Measurements from ENCODE around the gene ZBTB3.
"Not testable (repeated sequence)": the region's sequence is repeated elsewhere in the genome, so short reads cannot be mapped to it uniquely, and the experiment has no call there.

Gene ZBTB3

GRCh38 chr11:62737196-62737595, 16.8 kb downstream of the ZBTB3 start:
- ATAC-seq (replicated peaks) (no peak), DNase-seq (no peak)
- no peak overlapping the region for H3K27ac Mint-ChIP-seq
- H3K4me3 Mint-ChIP-seq = no peak overlapping the region
- H3K9me3 Mint-ChIP-seq = no peaks in the 10 kb centered on the region
- H3K4me1 Mint-ChIP-seq = peaks cover 3 to 5% of the 10 kb centered on the region in 2 donors
- H3K27me3 Mint-ChIP-seq = no peaks in the 10 kb centered on the region
- peaks cover 19 to 27% of the 10 kb centered on the region in 2 donors for H3K36me3 Mint-ChIP-seq

DNA sequence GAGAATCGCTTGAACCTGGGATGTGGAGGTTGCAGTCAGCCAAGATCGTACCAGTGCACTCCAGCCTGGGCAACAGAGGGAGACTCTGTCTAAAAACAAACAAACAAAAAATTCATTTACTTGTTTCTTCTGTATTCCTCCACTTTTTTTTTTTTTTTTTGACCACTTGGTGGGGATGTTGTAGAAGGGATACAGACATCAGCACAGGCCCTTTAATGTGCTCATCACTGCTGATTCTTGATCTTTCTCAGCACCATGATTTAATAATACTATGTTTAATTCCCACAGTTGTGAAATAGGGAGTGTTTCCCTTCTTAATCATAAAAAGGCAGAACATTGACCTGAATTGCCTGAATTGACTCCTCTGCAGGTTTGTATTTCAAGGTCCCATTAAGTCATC, 21.1 kb downstream of the ZBTB3 start:
- no peaks in the 10 kb centered on the region for H3K9me3 Mint-ChIP-seq
- peaks cover 15 to 29% of the 10 kb centered on the region in 2 donors for H3K36me3 Mint-ChIP-seq
- H3K27ac Mint-ChIP-seq = no peak overlapping the region

GRCh38 chr11:62730076-62730475, 23.9 kb downstream of the ZBTB3 start:
- Mint-ChIP-seq H3K4me3 (peak overlapping the region; percentile 96 to 97), H3K36me3 (peaks cover 23 to 35% of the 10 kb centered on the region in 2 donors), H3K4me1 (peaks cover 14 to 25% of the 10 kb centered on the region in 2 donors)
- not testable (repeated sequence) for H3K27ac Mint-ChIP-seq; H3K27me3 Mint-ChIP-seq; DNase-seq; H3K9me3 Mint-ChIP-seq; ATAC-seq (replicated peaks)

More for the DNA sequence above, 21.1 kb downstream of the ZBTB3 start:
- ATAC-seq (replicated peaks) = no peak
- no peaks in the 10 kb centered on the region for H3K27me3 Mint-ChIP-seq
- H3K4me3 Mint-ChIP-seq = no peak overlapping the region
- DNase-seq = no peak
- peaks cover 10 to 21% of the 10 kb centered on the region in 2 donors for H3K4me1 Mint-ChIP-seq

GRCh38 chr11:62728171-62728988, 25.6 kb downstream of the ZBTB3 start, which contains the start of gene TTC9C:
Gene TTC9C (plus strand): TSS chr11:62728486. CDS start chr11:62728849, 363 bp downstream.
- H3K27ac Mint-ChIP-seq = peak within 1 kb of the TSS; percentile 99
- no peaks in the 10 kb centered on the region for H3K27me3 Mint-ChIP-seq
- H3K9me3 Mint-ChIP-seq = no peaks in the 10 kb centered on the region
- DNase-seq = peak; percentile 78
- peak within 1 kb of the TSS; percentile 96 to 97 for H3K4me3 Mint-ChIP-seq
- peaks cover 31 to 45% of the 10 kb centered on the region in 2 donors for H3K36me3 Mint-ChIP-seq
- ATAC-seq (replicated peaks) = peak; percentile 36 to 37
- H3K4me1 Mint-ChIP-seq = peaks cover 22 to 42% of the 10 kb centered on the region in 2 donors

- Mint-ChIP-seq H3K36me3 (peaks cover 29 to 45% of the 10 kb centered on the region in 2 donors), H3K4me1 (peaks cover 19 to 44% of the 10 kb centered on the region in 2 donors), H3K9me3 (no peaks in the 10 kb centered on the region), H3K4me3 (peak overlapping the region; percentile 96 to 97), H3K27me3 (no peaks in the 10 kb centered on the region), H3K27ac (peak overlapping the region; percentile 99)
- ATAC-seq (replicated peaks) (peak; percentile 65 to 66), DNase-seq (peak; percentile 86)
Measured at GRCh38 chr11:62727872-62728170, 26.1 kb downstream of the ZBTB3 start.

- Mint-ChIP-seq H3K27me3 (no peaks in the 10 kb centered on the region), H3K9me3 (no peaks in the 10 kb centered on the region), H3K36me3 (peaks cover 34 to 50% of the 10 kb centered on the region in 2 donors), H3K27ac (peak within 1 kb of the TSS; percentile 99), H3K4me1 (peaks cover 19 to 44% of the 10 kb centered on the region in 2 donors), H3K4me3 (peak within 1 kb of the TSS; percentile 96 to 97)
- ATAC-seq (replicated peaks) (peak; percentile 84), DNase-seq (peak; percentile 99)
Measured at GRCh38 chr11:62727165-62727871, 26.6 kb downstream of the ZBTB3 start, which contains the start of gene HNRNPUL2. Gene HNRNPUL2 (minus strand): TSS chr11:62727457. CDS start chr11:62727156, 301 bp downstream.

GRCh38 chr11:62726915-62727164, 27.1 kb downstream of the ZBTB3 start:
- H3K4me1 Mint-ChIP-seq = peaks cover 19 to 44% of the 10 kb centered on the region in 2 donors
- H3K9me3 Mint-ChIP-seq = no peaks in the 10 kb centered on the region
- peak overlapping the region; percentile 96 to 97 for H3K4me3 Mint-ChIP-seq
- no peaks in the 10 kb centered on the region for H3K27me3 Mint-ChIP-seq
- peaks cover 38 to 55% of the 10 kb centered on the region in 2 donors for H3K36me3 Mint-ChIP-seq
- DNase-seq = no peak
- H3K27ac Mint-ChIP-seq = peak overlapping the region; percentile 99
- ATAC-seq (replicated peaks) = peak in 1 of 2 donors; percentile 5

GRCh38 chr11:62726156-62726914, 27.6 kb downstream of the ZBTB3 start:
- Mint-ChIP-seq H3K27me3 (no peaks in the 10 kb centered on the region), H3K27ac (peak overlapping the region; percentile 89), H3K4me3 (peak overlapping the region; percentile 96 to 97), H3K9me3 (no peaks in the 10 kb centered on the region), H3K36me3 (peaks cover 42 to 57% of the 10 kb centered on the region in 2 donors), H3K4me1 (peaks cover 19 to 41% of the 10 kb centered on the region in 2 donors)
- ATAC-seq (replicated peaks) = no peak
- DNase-seq = no peak

- ATAC-seq (replicated peaks) (no peak), DNase-seq (no peak)
- peaks cover 15 to 36% of the 10 kb centered on the region in 2 donors for H3K4me1 Mint-ChIP-seq
- no peaks in the 10 kb centered on the region for H3K9me3 Mint-ChIP-seq
- H3K36me3 Mint-ChIP-seq = peaks cover 44 to 61% of the 10 kb centered on the region in 2 donors
- H3K4me3 Mint-ChIP-seq = peak overlapping the region; percentile 96 to 97
- peak overlapping the region; percentile 89 for H3K27ac Mint-ChIP-seq
- H3K27me3 Mint-ChIP-seq = no peaks in the 10 kb centered on the region
Measured at GRCh38 chr11:62725646-62726045, 28.3 kb downstream of the ZBTB3 start.

DNA sequence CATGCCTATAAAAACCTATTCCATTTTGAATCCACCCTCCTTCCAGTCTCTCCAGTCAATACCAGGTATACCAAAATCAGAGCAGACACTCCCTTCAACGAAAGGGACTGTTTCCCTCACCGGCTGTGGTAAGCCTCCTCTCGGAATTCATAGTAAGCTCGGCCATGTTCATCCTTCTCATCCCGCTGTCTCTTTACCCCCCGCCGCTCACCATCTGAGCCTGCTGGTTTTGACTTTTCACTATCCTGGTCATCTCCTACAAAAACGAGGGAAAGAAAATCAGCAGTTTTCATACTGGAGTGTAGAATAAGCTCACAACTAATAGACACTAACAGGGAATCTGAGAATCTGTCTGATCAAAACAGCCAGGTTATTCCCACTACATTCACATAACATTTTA, 29.8 kb downstream of the ZBTB3 start:
- no peaks in the 10 kb centered on the region for H3K9me3 Mint-ChIP-seq
- H3K4me1 Mint-ChIP-seq = peaks cover 15 to 27% of the 10 kb centered on the region in 2 donors
- peaks cover 53 to 71% of the 10 kb centered on the region in 2 donors for H3K36me3 Mint-ChIP-seq
- H3K4me3 Mint-ChIP-seq = peak overlapping the region; percentile 96 to 97
- H3K27ac Mint-ChIP-seq = no peak overlapping the region
- ATAC-seq (replicated peaks) = no peak
- DNase-seq = no peak
- H3K27me3 Mint-ChIP-seq = no peaks in the 10 kb centered on the region

DNA sequence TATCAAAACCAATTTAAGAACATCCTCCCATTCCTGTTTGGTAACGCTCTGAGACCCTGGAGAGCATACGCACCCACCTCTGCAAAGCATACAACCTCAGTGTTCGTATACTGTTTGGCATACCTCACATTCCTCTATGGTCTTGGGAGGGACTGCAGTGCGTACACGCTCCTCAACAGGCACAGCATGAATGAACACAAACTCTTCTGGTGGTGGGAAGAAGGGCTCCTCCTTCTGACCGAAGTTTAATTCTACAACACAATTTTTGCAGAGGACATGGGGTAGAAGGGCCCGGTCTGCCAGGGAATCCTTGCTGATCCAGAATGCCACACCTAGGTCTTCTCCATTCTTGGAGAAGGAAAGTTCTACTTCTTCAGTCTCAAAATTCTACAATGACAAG, 32.0 kb downstream of the ZBTB3 start:
- no peaks in the 10 kb centered on the region for H3K27me3 Mint-ChIP-seq
- peaks cover 61 to 71% of the 10 kb centered on the region in 2 donors for H3K36me3 Mint-ChIP-seq
- H3K4me3 Mint-ChIP-seq = no peak overlapping the region
- DNase-seq (no peak), ATAC-seq (replicated peaks) (no peak)
- H3K9me3 Mint-ChIP-seq = no peaks in the 10 kb centered on the region
- H3K4me1 Mint-ChIP-seq = peaks cover 15 to 27% of the 10 kb centered on the region in 2 donors
- H3K27ac Mint-ChIP-seq = peak overlapping the region; percentile 42

- DNase-seq (no peak), ATAC-seq (replicated peaks) (no peak)
- no peaks in the 10 kb centered on the region for H3K9me3 Mint-ChIP-seq
- H3K27me3 Mint-ChIP-seq = no peaks in the 10 kb centered on the region
- no peak overlapping the region for H3K4me3 Mint-ChIP-seq
- peaks cover 58 to 76% of the 10 kb centered on the region in 2 donors for H3K36me3 Mint-ChIP-seq
- peaks cover 16 to 24% of the 10 kb centered on the region in 2 donors for H3K4me1 Mint-ChIP-seq
- no peak overlapping the region for H3K27ac Mint-ChIP-seq
Measured at GRCh38 chr11:62719302-62719978, 34.5 kb downstream of the ZBTB3 start.

DNA sequence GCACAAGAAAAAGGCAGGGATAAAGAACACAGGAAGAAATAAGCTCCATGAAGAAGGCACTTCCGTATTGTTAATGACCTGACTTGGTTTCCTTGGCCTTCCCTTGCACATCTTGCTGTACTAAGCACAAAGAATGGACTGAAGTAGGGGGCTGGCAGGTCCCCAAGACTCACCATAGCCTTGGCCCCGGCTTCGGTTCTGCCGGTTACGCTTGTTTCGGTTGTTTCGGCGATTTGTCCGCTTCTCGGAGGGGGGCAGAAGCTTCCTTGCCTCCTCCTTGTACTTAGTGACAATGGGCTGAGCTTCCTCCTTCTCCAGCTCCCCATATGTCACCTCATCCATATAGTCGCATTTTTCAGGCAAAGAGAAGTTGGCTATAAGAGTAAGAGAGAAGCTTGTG, 37.1 kb downstream of the ZBTB3 start:
- no peak for DNase-seq
- H3K9me3 Mint-ChIP-seq = no peaks in the 10 kb centered on the region
- peaks cover 48 to 74% of the 10 kb centered on the region in 2 donors for H3K36me3 Mint-ChIP-seq
- peak overlapping the region; percentile 56 for H3K27ac Mint-ChIP-seq
- H3K4me3 Mint-ChIP-seq = no peak overlapping the region
- no peaks in the 10 kb centered on the region for H3K27me3 Mint-ChIP-seq
- no peak for ATAC-seq (replicated peaks)
- peaks cover 25 to 34% of the 10 kb centered on the region in 2 donors for H3K4me1 Mint-ChIP-seq

- Mint-ChIP-seq H3K4me3 (no peak overlapping the region), H3K36me3 (peaks cover 45 to 74% of the 10 kb centered on the region in 2 donors), H3K4me1 (peaks cover 25 to 34% of the 10 kb centered on the region in 2 donors), H3K27ac (no peak overlapping the region), H3K27me3 (no peaks in the 10 kb centered on the region), H3K9me3 (no peaks in the 10 kb centered on the region)
- DNase-seq (no peak), ATAC-seq (replicated peaks) (no peak)
Measured at GRCh38 chr11:62716206-62716605, 37.8 kb downstream of the ZBTB3 start.
